ENCODE data around the gene SEC22C. TPM values are rescaled to one million over a fixed set of nuclear protein-coding genes. Genes with fewer than 3 reads are reported as not detected.

Gene SEC22C
- total and polyA plus RNA-seq, 2 experiments from 2014 or later: 21.9 to 48.3 TPM

- no peaks in the 10 kb centered on the region for H3F3A ChIP-seq (replicated peaks; ENCODE audit: low read depth)
- H2AFZ ChIP-seq: no peak overlapping the region
- no peak overlapping the region for H3K4me3 Mint-ChIP-seq
- DNase-seq (ENCODE audit: low spot score): no peak
- no peak overlapping the region for H3K27ac ChIP-seq (ENCODE audit: low read depth)
- H3K36me3 ChIP-seq (ENCODE audit: insufficient read depth): no peaks in the 10 kb centered on the region
- H3K27me3 Mint-ChIP-seq (ENCODE audit: insufficient read depth, low read depth, poor library complexity): peaks cover 8% of the 10 kb centered on the region
- no peak overlapping the region for H3K27ac Mint-ChIP-seq
- no peaks in the 10 kb centered on the region for H3K79me2 ChIP-seq (replicated peaks; ENCODE audit: insufficient read depth)
- no peaks in the 10 kb centered on the region; the same call in 1 of the 2 replicates for H4K20me1 ChIP-seq (replicated peaks; ENCODE audit: insufficient read depth)
- H3K4me2 ChIP-seq: no peak overlapping the region
- peaks cover 11% of the 10 kb centered on the region for H3K4me1 ChIP-seq (ENCODE audit: insufficient read depth)
- H3K4me1 Mint-ChIP-seq: peaks cover 25% of the 10 kb centered on the region
- peaks cover 3% of the 10 kb centered on the region; the same call in 2 of the 3 replicates for H3K9me3 Mint-ChIP-seq
- no peak overlapping the region for H3K4me3 ChIP-seq
- ATAC-seq: no peak
- TF ChIP-seq ETS1 (IDR thresholded peaks at IDR 0.05) (no peak), JUNB (IDR thresholded peaks at IDR 0.05; ENCODE audit: unreplicated experiment) (no peak), STAT1 (IDR thresholded peaks at IDR 0.05; ENCODE audit: unreplicated experiment) (no peak), EZH2phosphoT487 (IDR thresholded peaks at IDR 0.05; ENCODE audit: unreplicated experiment) (no peak)
- H3K36me3 Mint-ChIP-seq (ENCODE audit: low read depth): no peaks in the 10 kb centered on the region; the same call in 2 of the 3 replicates
- peaks cover 10% of the 10 kb centered on the region; the same call in 1 of the 2 replicates for H3K9me2 ChIP-seq (ENCODE audit: insufficient read depth)
- H3K27me3 ChIP-seq (ENCODE audit: insufficient read depth): peaks cover 5% of the 10 kb centered on the region; the same call in 1 of the 2 replicates
These were observed 73.2 kb downstream of the SEC22C start for GRCh38 chr3:42508562-42508961.

GRCh38 chr3:42507761-42508335 lies 73.9 kb downstream of the SEC22C start:
- Mint-ChIP-seq H3K4me1 (peaks cover 28% of the 10 kb centered on the region), H3K27ac (no peak overlapping the region), H3K27me3 (ENCODE audit: insufficient read depth, low read depth, poor library complexity) (peaks cover 14% of the 10 kb centered on the region), H3K9me3 (peaks cover 3% of the 10 kb centered on the region; the same call in 2 of the 3 replicates), H3K4me3 (no peak overlapping the region), H3K36me3 (ENCODE audit: low read depth) (no peaks in the 10 kb centered on the region; the same call in 2 of the 3 replicates)
- H3K4me2 ChIP-seq: no peak overlapping the region
- no peaks in the 10 kb centered on the region for H3K79me2 ChIP-seq (replicated peaks; ENCODE audit: insufficient read depth)
- DNase-seq (ENCODE audit: low spot score) (no peak), ATAC-seq (no peak)
- no peaks in the 10 kb centered on the region for H3K36me3 ChIP-seq (ENCODE audit: insufficient read depth)
- peaks cover 12% of the 10 kb centered on the region; the same call in 1 of the 2 replicates for H3K27me3 ChIP-seq (ENCODE audit: insufficient read depth)
- H3K4me1 ChIP-seq (ENCODE audit: insufficient read depth): peaks cover 11% of the 10 kb centered on the region
- peaks cover 10% of the 10 kb centered on the region; the same call in 1 of the 2 replicates for H3K9me2 ChIP-seq (ENCODE audit: insufficient read depth)
- H3K4me3 ChIP-seq: no peak overlapping the region
- H4K20me1 ChIP-seq (replicated peaks; ENCODE audit: insufficient read depth): no peaks in the 10 kb centered on the region; the same call in 1 of the 2 replicates
- no peak overlapping the region for H2AFZ ChIP-seq
- no peak overlapping the region for H3K27ac ChIP-seq (ENCODE audit: low read depth)
- no peaks in the 10 kb centered on the region for H3F3A ChIP-seq (replicated peaks; ENCODE audit: low read depth)
- TF ChIP-seq ETS1 (IDR thresholded peaks at IDR 0.05): no peak
- no peak for TF ChIP-seq EZH2phosphoT487 (IDR thresholded peaks at IDR 0.05; ENCODE audit: unreplicated experiment)
- no peak for TF ChIP-seq STAT1 (IDR thresholded peaks at IDR 0.05; ENCODE audit: unreplicated experiment)
- TF ChIP-seq ZNF331 (CRISPR knock-in tag; IDR thresholded peaks at IDR 0.05; ENCODE audit: low read depth): no peak
- no peak for TF ChIP-seq REST (IDR thresholded peaks at IDR 0.05; ENCODE audit: unreplicated experiment)
- TF ChIP-seq, protein P1, sequence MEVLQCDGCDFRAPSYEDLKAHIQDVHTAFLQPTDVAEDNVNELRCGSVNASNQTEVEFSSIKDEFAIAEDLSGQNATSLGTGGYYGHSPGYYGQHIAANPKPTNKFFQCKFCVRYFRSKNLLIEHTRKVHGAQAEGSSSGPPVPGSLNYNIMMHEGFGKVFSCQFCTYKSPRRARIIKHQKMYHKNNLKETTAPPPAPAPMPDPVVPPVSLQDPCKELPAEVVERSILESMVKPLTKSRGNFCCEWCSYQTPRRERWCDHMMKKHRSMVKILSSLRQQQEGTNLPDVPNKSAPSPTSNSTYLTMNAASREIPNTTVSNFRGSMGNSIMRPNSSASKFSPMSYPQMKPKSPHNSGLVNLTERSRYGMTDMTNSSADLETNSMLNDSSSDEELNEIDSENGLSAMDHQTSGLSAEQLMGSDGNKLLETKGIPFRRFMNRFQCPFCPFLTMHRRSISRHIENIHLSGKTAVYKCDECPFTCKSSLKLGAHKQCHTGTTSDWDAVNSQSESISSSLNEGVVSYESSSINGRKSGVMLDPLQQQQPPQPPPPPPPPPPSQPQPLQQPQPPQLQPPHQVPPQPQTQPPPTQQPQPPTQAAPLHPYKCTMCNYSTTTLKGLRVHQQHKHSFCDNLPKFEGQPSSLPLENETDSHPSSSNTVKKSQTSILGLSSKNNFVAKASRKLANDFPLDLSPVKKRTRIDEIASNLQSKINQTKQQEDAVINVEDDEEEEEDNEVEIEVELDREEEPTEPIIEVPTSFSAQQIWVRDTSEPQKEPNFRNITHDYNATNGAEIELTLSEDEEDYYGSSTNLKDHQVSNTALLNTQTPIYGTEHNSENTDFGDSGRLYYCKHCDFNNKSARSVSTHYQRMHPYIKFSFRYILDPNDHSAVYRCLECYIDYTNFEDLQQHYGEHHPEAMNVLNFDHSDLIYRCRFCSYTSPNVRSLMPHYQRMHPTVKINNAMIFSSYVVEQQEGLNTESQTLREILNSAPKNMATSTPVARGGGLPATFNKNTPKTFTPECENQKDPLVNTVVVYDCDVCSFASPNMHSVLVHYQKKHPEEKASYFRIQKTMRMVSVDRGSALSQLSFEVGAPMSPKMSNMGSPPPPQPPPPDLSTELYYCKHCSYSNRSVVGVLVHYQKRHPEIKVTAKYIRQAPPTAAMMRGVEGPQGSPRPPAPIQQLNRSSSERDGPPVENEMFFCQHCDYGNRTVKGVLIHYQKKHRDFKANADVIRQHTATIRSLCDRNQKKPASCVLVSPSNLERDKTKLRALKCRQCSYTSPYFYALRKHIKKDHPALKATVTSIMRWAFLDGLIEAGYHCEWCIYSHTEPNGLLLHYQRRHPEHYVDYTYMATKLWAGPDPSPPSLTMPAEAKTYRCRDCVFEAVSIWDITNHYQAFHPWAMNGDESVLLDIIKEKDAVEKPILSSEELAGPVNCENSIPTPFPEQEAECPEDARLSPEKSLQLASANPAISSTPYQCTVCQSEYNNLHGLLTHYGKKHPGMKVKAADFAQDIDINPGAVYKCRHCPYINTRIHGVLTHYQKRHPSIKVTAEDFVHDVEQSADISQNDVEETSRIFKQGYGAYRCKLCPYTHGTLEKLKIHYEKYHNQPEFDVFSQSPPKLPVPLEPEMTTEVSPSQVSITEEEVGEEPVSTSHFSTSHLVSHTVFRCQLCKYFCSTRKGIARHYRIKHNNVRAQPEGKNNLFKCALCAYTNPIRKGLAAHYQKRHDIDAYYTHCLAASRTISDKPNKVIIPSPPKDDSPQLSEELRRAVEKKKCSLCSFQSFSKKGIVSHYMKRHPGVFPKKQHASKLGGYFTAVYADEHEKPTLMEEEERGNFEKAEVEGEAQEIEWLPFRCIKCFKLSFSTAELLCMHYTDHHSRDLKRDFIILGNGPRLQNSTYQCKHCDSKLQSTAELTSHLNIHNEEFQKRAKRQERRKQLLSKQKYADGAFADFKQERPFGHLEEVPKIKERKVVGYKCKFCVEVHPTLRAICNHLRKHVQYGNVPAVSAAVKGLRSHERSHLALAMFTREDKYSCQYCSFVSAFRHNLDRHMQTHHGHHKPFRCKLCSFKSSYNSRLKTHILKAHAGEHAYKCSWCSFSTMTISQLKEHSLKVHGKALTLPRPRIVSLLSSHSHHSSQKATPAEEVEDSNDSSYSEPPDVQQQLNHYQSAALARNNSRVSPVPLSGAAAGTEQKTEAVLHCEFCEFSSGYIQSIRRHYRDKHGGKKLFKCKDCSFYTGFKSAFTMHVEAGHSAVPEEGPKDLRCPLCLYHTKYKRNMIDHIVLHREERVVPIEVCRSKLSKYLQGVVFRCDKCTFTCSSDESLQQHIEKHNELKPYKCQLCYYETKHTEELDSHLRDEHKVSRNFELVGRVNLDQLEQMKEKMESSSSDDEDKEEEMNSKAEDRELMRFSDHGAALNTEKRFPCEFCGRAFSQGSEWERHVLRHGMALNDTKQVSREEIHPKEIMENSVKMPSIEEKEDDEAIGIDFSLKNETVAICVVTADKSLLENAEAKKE (CRISPR knock-in tag; IDR thresholded peaks at IDR 0.05): no peak
- TF ChIP-seq ZNF114 (CRISPR knock-in tag; IDR thresholded peaks at IDR 0.05): no peak

Measured in GM23338 (cell line).